HEK293T (cell line): ENCODE measurements around the gene RDH16.
"Not testable (repeated sequence)": the region's sequence is repeated elsewhere in the genome, so short reads cannot be mapped to it uniquely, and the experiment has no call there.

ENCODE experiments used
- BHLHE40 ChIP-seq: fragments of 450-650 bp; IDR thresholded peaks from 2 replicates; pipeline ENCODE4 v1.6.1; 2016; ENCODE audit warnings: mild to moderate bottlenecking, moderate library complexity, borderline replicate concordance
- CTBP1 ChIP-seq: fragments of 450-650 bp; IDR thresholded peaks from 2 replicates; pipeline ENCODE4 v1.6.1; 2016; ENCODE audit warnings: borderline replicate concordance
- FOXK2 ChIP-seq: fragments of 450-650 bp; IDR thresholded peaks from 2 replicates; pipeline ENCODE4 v1.6.1; 2016; ENCODE audit warnings: mild to moderate bottlenecking
- NFRKB ChIP-seq: fragments of 450-650 bp; IDR thresholded peaks from 2 replicates; pipeline ENCODE4 v1.6.1; 2016; ENCODE audit warnings: mild to moderate bottlenecking, moderate library complexity
- SP1 ChIP-seq: fragments of 450-650 bp; IDR thresholded peaks from 2 replicates; pipeline ENCODE4 v1.6.1; 2017
- TARDBP ChIP-seq: fragments of 450-650 bp; IDR thresholded peaks from 2 replicates; pipeline ENCODE4 v1.6.1; 2016
- ZNF384 ChIP-seq: fragments of 450-650 bp; IDR thresholded peaks from 2 replicates; pipeline ENCODE4 v1.6.1; 2016
- TF ChIP-seq, protein P1 (sequence below): fragments of 450-650 bp; IDR thresholded peaks from 2 replicates; pipeline ENCODE4 v1.6.1; 2016

- not testable (repeated sequence) for TF ChIP-seq TARDBP, SP1, NFRKB, ZNF384, BHLHE40, CTBP1, FOXK2
- TF ChIP-seq, protein P1, sequence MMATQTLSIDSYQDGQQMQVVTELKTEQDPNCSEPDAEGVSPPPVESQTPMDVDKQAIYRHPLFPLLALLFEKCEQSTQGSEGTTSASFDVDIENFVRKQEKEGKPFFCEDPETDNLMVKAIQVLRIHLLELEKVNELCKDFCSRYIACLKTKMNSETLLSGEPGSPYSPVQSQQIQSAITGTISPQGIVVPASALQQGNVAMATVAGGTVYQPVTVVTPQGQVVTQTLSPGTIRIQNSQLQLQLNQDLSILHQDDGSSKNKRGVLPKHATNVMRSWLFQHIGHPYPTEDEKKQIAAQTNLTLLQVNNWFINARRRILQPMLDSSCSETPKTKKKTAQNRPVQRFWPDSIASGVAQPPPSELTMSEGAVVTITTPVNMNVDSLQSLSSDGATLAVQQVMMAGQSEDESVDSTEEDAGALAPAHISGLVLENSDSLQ = not testable (repeated sequence)
Observed at GRCh38 chr12:56909403-56909802, 48.0 kb downstream of the RDH16 start.
